ENCODE data around the gene PLPPR5.

Gene PLPPR5

DNA sequence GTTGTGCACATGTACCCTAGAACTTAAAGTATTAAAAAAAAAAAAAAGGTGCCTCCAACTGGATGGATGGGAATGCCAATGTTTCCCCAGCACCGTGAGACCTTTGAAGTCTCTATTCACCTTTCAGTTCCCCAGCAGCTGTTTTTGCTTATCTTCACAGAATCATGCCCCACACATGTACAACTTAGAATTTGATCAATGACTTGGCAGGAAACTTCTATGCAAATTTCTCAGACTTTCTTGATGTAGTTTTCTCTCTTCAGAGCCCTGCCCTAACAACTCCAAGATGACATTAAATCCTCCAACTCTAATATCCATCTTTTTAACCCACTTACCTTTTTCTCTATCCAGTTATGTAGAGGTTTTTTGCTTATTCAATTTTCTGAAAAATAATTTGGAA is 144.3 kb downstream of the PLPPR5 start:
- no peak for DNase-seq (ENCODE audit: extremely low read depth in 1 of 2, low read depth in 1 of 2)

DNA sequence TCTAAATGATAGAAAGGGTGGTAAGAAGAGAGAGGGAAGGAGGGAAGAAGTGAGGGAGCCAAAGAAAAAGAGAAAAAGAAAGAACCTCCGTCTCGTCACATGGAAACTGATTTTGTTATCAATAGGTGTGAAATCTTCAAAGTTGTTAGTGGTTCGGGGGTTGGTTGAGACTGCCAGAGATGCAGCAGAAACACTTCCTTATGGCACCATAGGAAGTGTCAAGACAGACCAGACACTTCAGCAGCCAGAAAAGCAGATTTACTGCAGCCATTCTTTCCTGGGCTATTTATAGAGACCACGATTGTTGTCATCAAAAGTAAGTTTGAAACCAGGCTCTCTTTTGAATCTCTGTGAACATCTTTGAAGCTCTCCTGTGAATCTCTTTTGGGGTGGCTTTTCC is 150.5 kb downstream of the PLPPR5 start:
- no peak for DNase-seq (ENCODE audit: extremely low read depth in 1 of 2, low read depth in 1 of 2)

DNA sequence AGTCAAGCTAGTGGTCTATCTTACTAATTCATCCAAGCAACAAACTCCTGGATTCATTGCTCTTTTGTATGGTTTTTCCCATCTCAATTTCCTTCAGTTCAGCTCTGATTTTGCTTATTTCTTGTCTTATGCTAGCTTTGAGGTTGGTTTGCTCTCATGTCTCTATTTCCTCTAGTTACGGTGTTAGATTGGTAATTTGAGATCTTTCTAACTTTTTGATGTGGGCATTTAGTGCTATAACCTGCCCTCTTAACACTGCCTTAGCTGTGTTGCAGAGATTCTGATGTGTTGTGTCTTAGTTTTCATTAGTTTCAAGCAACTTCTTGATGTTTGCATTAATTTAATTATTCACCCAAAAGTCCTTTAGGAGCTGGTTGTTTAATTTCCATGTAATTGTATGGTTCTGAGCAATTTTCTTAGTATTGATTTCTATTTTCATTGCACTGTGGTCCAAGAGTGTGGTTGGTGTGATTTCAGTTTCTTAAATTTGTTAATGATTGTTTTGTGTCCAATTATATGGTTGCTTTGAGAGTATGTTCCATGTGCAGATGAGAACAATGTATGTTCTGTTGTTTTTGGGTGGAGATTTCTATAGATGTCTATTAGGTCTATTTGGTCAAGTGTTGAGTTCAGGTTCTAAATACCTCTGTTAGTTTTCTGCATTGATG is 154.6 kb downstream of the PLPPR5 start:
- no peak for DNase-seq (ENCODE audit: extremely low read depth in 1 of 2, low read depth in 1 of 2)

DNA sequence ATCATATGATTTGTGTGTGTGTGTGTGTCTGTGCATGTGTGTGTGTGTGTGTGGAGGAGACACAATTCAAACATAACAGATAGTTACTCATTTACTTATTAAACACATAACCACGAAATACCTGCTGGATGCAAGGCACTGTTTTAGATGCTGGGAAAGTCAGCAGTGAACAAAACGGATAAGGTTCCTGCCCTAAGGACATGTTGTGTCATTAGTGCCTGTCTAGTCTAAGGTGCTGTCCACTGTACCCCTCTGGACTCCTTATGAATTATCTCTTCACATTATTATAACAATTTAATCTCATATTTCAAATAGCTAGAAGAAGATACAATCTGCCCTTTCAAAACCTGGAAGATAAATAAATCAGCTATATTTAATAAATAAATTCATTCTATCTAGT is 162.4 kb downstream of the PLPPR5 start:
- no peak for DNase-seq (ENCODE audit: extremely low read depth in 1 of 2, low read depth in 1 of 2)
